Inflammatory macrophage treated with lipopolysaccharide for 4 hours (primary cell): Measurements from ENCODE around the gene LMTK2.

Experiments used
- DNase-seq: peaks from one replicate; pipeline ENCODE4 v3.0.0-alpha.2; 2020

Gene LMTK2

DNA sequence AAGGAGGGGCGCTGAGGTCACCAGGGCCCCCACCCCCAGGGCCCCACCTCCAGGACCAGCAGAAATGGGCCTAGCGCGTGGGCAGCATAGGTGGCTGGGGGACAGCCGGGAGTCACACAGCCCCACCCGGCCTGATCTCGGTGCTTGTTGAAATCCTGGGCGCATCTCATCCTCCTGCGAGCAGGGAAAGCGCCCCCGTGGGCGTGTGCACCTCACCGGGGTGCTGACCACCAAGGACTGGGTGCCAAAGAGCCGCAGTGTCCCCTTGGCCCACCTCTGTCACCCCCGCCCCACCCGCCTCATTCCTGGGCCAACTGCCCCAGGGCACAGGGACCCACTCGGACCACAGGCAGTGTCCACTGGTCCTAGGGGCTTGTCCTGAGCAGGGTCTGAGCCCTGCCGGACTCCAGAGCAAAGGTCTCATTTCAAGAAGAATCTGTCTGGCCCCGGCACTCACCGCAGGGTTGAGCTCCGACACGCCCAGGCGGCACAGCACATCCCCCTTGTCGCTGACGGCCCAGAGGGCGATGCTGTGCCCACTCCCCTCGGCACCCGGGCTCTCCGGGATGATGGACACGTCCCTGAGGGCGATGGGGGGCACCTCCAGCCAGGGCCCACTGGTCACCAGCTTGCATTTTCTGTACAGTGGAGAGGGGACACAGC, 116.0 kb downstream of the LMTK2 start:
- DNase-seq: no peak

GRCh38 chr7:98223351-98223897, 116.8 kb downstream of the LMTK2 start:
- DNase-seq: no peak

- no peak for DNase-seq
Observed at GRCh38 chr7:98223898-98224700, 117.4 kb downstream of the LMTK2 start.

DNA sequence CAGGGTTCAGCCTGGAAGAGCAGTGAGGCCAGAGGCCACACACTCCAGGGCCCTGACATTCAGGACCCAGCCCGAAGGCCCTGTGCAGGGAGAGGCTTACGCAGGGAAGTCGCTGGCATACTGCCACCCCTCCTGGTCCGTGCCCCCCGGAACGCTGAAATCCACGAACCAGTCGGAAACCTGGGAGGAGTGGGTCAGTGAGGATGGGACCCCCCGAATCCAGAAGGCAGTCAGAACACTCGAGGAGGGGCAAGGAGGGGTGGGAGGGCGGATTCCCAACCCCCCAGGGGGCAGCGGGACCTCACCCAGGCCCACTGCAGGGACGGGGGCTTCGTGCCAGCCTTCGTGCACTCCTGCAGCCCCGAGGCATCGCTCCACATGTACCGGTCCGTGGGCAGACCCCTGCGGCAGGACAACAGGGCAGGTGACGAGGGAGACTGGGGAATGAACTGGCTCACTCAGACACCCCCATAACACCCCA, 118.1 kb downstream of the LMTK2 start:
- no peak for DNase-seq

DNA sequence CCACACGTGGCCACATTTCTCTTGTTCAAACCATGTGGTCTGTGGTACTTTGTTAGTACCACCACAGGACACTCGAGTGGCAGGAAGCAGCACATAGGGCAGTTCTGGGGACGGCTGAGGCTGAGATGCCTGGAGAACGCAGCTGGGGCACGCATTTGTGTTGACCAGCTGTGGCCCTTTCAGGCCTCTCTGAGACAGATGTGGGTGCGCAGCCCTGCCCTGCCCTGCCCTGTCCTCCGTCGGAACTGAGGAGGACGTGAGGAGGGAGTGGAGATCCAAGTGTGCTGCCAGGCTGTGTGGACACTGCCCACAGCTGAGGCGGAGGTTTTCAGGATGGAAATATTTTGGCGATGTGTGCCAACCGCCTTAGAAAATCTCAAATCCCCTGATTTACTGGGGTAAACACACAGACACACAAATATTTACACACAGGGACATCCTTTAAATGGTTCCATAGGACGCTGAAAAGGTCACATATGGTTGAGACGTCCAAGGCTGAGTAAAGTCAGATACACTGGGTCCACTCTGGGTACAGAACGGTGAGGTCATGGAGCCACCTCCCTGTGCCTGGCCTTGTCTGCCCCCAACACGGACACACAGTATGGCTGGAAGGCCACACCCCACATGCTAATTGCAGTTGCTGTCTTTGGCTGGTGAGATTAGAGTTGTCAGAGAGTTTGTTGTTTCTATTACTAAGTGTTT, 119.4 kb downstream of the LMTK2 start:
- no peak for DNase-seq

GRCh38 chr7:98227939-98228338, 121.3 kb downstream of the LMTK2 start:
- DNase-seq: no peak

DNA sequence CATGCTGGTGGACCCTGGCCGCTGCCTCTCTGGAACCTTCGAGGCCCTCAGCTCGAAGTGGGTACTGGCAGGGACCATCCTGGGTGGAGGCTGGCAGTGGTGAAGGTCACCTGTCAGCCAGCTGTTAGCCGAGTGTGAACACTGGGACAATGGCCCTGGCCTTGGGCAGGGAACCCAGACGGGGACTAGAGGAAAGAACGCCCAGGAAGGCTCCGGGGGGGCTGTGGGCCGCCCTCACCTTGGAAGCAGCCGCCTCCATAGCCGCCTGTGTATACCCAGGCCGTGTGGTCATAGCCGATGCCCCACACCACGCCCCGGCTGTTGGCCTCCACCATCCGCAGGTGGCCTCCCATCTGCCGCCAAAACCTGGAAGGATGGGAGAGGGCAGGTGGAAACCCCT, 122.1 kb downstream of the LMTK2 start:
- no peak for DNase-seq

DNA sequence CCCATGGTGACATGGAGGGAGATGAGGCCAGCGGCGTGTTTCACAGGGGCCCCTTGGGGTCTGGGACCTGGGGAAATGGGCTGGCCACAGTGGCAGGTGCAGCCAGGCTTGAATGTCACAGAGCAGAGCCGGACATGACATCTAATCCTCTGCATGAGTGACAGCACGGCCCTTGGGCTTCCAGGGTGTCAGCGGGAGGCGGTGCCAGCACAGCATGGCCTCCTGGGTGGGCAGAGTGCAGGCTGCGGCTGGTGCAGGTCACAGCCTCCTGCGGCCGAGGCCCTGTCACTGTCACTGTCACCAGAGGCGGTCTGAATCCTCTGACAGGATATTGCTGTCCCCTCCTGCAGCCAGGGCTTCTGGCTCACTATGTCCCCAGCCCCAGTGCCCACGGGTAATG, 122.8 kb downstream of the LMTK2 start:
- DNase-seq: no peak

DNA sequence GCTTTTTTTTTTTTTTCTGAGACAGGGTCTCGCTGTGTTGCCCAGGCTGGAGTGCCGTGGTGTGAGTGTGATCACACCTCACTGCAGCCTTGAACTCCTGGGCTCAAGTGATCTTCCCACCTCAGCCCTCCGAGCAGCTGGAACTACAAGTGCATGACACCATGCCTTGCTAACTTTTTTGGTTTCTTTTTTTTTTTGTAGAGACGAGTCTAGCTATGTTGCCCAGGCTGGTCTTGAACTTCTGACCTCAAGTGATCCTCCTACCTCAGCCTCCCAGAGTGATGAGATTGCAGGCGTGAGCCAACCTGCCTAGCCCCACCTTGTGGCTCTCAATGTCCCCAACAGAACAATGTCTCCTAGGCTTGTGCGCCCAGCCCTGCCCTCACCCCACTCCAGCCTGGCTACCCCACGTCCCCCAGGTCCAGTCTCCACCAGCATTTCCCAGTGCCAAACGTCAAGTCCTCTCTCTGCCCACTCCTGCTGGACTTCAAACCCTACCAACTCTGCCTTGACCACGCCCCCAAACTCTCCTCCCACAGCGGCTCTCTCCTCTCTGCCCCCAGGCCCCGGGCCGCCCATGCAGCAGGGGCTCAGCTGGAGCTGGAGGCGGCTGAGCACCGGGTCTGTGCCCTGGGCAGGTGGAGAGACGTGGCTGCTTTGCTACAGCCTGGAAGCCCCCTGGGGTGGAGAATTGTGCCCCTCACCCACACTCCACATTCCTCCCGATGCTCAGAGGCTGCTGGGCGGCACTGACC, 123.5 kb downstream of the LMTK2 start:
- no peak for DNase-seq

- no peak for DNase-seq
Observed at GRCh38 chr7:98230746-98231471, 124.2 kb downstream of the LMTK2 start.

- no peak for DNase-seq
Observed at GRCh38 chr7:98231493-98232262, 125.0 kb downstream of the LMTK2 start.

DNA sequence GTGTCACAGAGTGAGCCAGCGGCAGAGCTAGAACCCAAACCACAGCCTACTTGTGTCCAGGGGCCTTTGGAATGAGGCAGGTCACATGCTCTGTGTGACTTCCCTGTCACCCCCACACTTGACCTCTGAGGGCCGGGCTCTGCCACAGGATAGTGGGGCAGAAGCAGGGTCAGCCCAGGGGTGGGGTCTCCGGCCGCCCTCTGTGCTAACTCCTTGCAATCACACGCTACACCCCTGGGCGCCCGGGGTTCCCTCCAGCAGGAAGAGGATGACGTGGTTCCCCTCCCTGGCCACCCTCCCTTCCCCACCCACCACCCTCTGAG, 125.6 kb downstream of the LMTK2 start:
- no peak for DNase-seq

- no peak for DNase-seq
Observed at GRCh38 chr7:98232799-98233198, 126.1 kb downstream of the LMTK2 start.

DNA sequence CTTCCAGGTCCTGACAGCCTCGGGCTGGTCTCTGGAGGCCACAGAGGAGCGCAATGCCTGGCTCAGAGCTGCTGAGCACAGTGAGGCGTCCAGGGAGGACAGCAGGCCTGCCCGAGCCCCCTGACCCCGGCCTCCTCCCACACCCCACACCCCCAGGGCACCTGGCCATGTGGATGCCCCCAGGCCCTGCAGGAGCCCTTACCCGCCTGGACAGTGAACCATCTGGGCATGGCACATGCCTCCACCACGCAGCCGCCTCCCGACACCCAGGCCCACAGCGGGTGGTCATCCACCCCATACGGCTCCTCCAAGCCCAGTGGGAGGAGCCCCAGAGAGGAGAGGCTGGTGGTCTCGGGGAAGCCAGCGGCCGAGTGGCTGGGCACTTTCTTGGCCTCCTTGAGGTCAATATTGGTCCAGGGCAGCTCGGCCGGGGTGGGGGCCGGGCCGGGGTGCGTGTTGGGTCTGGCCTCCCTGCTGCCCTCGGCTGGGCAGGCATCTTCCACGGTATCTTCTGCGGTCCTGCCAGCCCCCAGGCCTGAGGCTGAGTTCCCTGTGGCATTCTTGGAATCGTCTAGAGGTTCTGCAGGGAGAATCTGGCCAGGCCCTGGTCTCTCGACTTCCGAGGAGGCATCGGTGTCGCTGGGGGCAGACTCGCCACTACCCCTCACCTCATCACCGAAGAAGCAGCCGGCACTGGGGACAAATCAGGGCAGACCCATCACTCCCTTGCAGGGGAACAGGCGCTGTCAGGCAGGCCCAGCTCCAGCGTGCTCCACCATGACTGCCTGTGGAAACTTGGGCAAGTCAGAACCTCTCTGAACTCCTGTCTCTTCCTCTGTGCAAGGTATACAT, 126.8 kb downstream of the LMTK2 start:
- no peak for DNase-seq

DNA sequence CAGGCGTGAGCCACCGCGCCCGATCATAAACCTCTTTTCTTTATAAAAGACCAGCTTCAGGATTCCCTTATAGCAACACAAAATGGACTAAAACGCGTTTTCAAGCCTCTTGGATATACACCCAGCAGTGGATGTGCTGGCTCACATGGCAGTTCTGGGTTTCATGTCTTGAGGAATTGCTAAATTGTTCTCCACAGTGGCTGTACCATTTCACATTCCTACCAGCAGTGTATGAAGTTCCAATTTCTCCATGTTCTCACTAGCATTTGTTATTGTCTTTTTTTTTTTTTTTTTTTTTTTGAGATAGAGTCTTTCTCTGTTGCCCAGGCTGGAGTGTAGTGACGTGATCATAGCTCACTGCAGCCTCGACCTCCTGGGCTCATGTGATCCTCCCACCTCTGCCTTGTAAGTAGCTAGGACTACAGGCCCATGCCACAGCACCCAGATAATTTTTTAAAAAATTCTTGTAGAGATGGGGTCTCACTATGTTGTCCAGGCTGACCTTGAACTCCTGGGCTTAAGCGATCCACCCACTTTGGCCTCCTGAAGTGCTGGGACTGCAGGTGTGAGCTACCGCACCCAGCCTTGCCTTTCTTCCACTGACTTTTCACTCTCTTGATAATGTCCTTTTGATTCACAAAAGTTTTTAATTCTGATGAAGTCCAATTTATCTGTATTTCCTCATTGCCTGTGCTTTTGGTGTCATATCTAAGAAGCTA, 127.9 kb downstream of the LMTK2 start:
- no peak for DNase-seq

- DNase-seq: no peak
Observed at GRCh38 chr7:98235901-98236300, 129.2 kb downstream of the LMTK2 start.

- no peak for DNase-seq
Observed at GRCh38 chr7:98236355-98237185, 129.9 kb downstream of the LMTK2 start.

DNA sequence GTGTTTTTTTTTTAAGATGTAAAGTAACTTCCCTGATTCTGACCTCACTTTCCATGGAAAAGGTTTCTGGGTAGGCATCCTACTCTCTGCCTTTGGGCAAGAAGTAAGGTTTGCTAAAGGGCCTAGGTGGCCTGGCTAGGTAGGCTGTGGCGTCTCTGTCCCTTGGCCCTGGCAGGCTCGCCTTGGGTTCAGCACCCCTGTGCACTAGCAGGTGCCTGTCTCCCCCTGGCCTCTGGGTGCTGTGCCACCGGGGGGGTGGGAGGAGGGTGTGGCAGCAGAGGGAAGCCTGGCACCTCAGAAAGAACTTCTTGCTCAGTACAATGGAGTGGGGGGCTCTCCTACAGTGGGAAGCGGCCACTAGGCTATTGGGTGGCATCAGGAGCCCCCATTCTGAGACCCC, 131.4 kb downstream of the LMTK2 start:
- DNase-seq: no peak

- no peak for DNase-seq
Observed at GRCh38 chr7:98238976-98239375, 132.3 kb downstream of the LMTK2 start.
